ENCODE data around the gene FRMD5. TPM values are rescaled to one million over a fixed set of nuclear protein-coding genes. Genes with fewer than 3 reads are reported as not detected.

Gene FRMD5
- total RNA-seq, 1 donor from 2014 or later: 7.8 TPM

- Mint-ChIP-seq H3K36me3 (ENCODE audit: insufficient read depth) (peaks cover 3% of the 10 kb centered on the region), H3K4me1 (ENCODE audit: low read depth) (peaks cover 5% of the 10 kb centered on the region), H3K4me3 (ENCODE audit: low read depth) (no peak overlapping the region)
Measured at GRCh38 chr15:43895586-43895985, 299.5 kb downstream of the FRMD5 start.

GRCh38 chr15:43893956-43894355, 301.1 kb downstream of the FRMD5 start:
- H3K9me3 Mint-ChIP-seq (ENCODE audit: low read depth): no peaks in the 10 kb centered on the region
- no peaks in the 10 kb centered on the region for H3K27me3 Mint-ChIP-seq
- no peak for DNase-seq (ENCODE audit: low spot score, unreplicated experiment)
- peaks cover 3% of the 10 kb centered on the region for H3K36me3 Mint-ChIP-seq (ENCODE audit: insufficient read depth)
- no peak overlapping the region for H3K27ac Mint-ChIP-seq
- peaks cover 13% of the 10 kb centered on the region for H3K4me1 Mint-ChIP-seq (ENCODE audit: low read depth)
- no peak overlapping the region for H3K4me3 Mint-ChIP-seq (ENCODE audit: low read depth)
- no peak for TF ChIP-seq CTCF (IDR thresholded peaks at IDR 0.05; ENCODE audit: unreplicated experiment)

More at GRCh38 chr15:43895586-43895985, 299.5 kb downstream of the FRMD5 start:
- Mint-ChIP-seq H3K27ac (no peak overlapping the region), H3K9me3 (ENCODE audit: low read depth) (no peaks in the 10 kb centered on the region), H3K27me3 (no peaks in the 10 kb centered on the region)
- no peak for TF ChIP-seq CTCF (IDR thresholded peaks at IDR 0.05; ENCODE audit: unreplicated experiment)
- no peak for DNase-seq (ENCODE audit: low spot score, unreplicated experiment)

GRCh38 chr15:43889042-43889441, 306.0 kb downstream of the FRMD5 start:
- no peak for DNase-seq (ENCODE audit: low spot score, unreplicated experiment)
- Mint-ChIP-seq H3K4me3 (ENCODE audit: low read depth) (peak overlapping the region; percentile 5), H3K27me3 (no peaks in the 10 kb centered on the region), H3K36me3 (ENCODE audit: insufficient read depth) (peaks cover 5% of the 10 kb centered on the region), H3K27ac (peak overlapping the region; percentile 12), H3K9me3 (ENCODE audit: low read depth) (no peaks in the 10 kb centered on the region), H3K4me1 (ENCODE audit: low read depth) (peaks cover 18% of the 10 kb centered on the region)
- no peak for TF ChIP-seq CTCF (IDR thresholded peaks at IDR 0.05; ENCODE audit: unreplicated experiment)

- H3K4me3 Mint-ChIP-seq (ENCODE audit: low read depth): no peak overlapping the region
- no peak for DNase-seq (ENCODE audit: low spot score, unreplicated experiment)
- H3K9me3 Mint-ChIP-seq (ENCODE audit: low read depth): no peaks in the 10 kb centered on the region
- no peak overlapping the region for H3K27ac Mint-ChIP-seq
- peaks cover 5% of the 10 kb centered on the region for H3K36me3 Mint-ChIP-seq (ENCODE audit: insufficient read depth)
- TF ChIP-seq CTCF (IDR thresholded peaks at IDR 0.05; ENCODE audit: unreplicated experiment): no peak
- peaks cover 18% of the 10 kb centered on the region for H3K4me1 Mint-ChIP-seq (ENCODE audit: low read depth)
- H3K27me3 Mint-ChIP-seq: no peaks in the 10 kb centered on the region
Measured at GRCh38 chr15:43887901-43888300, 307.2 kb downstream of the FRMD5 start.

GRCh38 chr15:43886558-43886957, 308.5 kb downstream of the FRMD5 start:
- H3K27ac Mint-ChIP-seq: no peak overlapping the region
- TF ChIP-seq CTCF (IDR thresholded peaks at IDR 0.05; ENCODE audit: unreplicated experiment): no peak
- no peak for DNase-seq (ENCODE audit: low spot score, unreplicated experiment)
- peaks cover 8% of the 10 kb centered on the region for H3K36me3 Mint-ChIP-seq (ENCODE audit: insufficient read depth)
- H3K4me1 Mint-ChIP-seq (ENCODE audit: low read depth): peaks cover 18% of the 10 kb centered on the region
- no peak overlapping the region for H3K4me3 Mint-ChIP-seq (ENCODE audit: low read depth)
- H3K27me3 Mint-ChIP-seq: no peaks in the 10 kb centered on the region
- no peaks in the 10 kb centered on the region for H3K9me3 Mint-ChIP-seq (ENCODE audit: low read depth)
